Neuronal stem cell (in vitro differentiated cells): Measurements from ENCODE around the gene SLC2A9.

ENCODE experiments used
- DNase-seq: peaks from one replicate; pipeline ENCODE4 v3.0.0-alpha.2; 2013; ENCODE audit warnings: low spot score
- H2AFZ ChIP-seq: one replicate; pipeline ENCODE4 v1.6.1; 2013; ENCODE audit warnings: mild to moderate bottlenecking, low read length, inconsistent platforms
- H2AK5ac ChIP-seq: 2 replicates; pipeline ENCODE4 v1.6.1; 2013; ENCODE audit warnings: low read depth, mild to moderate bottlenecking, inconsistent platforms, low read length, moderate library complexity, mixed read lengths
- H2BK120ac ChIP-seq: 2 replicates; pipeline ENCODE4 v1.6.1; 2013; ENCODE audit warnings: low read depth, mild to moderate bottlenecking, inconsistent platforms, low read length, moderate library complexity, mixed read lengths
- H2BK12ac ChIP-seq: one replicate; pipeline ENCODE4 v1.6.1; 2013; ENCODE audit warnings: low read length, inconsistent platforms
- H2BK15ac ChIP-seq: 2 replicates; pipeline ENCODE4 v1.6.1; 2013; ENCODE audit warnings: mild to moderate bottlenecking, low read length, inconsistent platforms, mixed read lengths
- H2BK5ac ChIP-seq: one replicate; pipeline ENCODE4 v1.6.1; 2013; ENCODE audit warnings: inconsistent platforms, mild to moderate bottlenecking, low read length, moderate library complexity
- H3K14ac ChIP-seq: one replicate; pipeline ENCODE4 v1.6.1; 2013; ENCODE audit warnings: low read length, inconsistent platforms
- H3K18ac ChIP-seq: 2 replicates; pipeline ENCODE4 v1.6.1; 2013; ENCODE audit warnings: low read length, inconsistent platforms
- H3K23ac ChIP-seq: 2 replicates; pipeline ENCODE4 v1.6.1; 2013; ENCODE audit warnings: low read depth, mild to moderate bottlenecking, mixed read lengths, low read length, inconsistent platforms; ENCODE audit not compliant: poor library complexity
- H3K27ac ChIP-seq: replicated peaks from 3 replicates; pipeline ENCODE4 v1.5.1; 2013; ENCODE audit warnings: low read length, inconsistent platforms
- H3K27me3 ChIP-seq, 3 experiments: 2 replicates each; pipeline ENCODE4 v1.6.1; 2013; ENCODE audit warnings: low read length in 3 of 3, mild to moderate bottlenecking in 2 of 3, inconsistent platforms in 1 of 3, low read depth in 1 of 3, mixed read lengths in 1 of 3, moderate library complexity in 1 of 3; ENCODE audit not compliant: control insufficient read depth in 3 of 3, insufficient read depth in 3 of 3
- H3K36me3 ChIP-seq, 2 donors: replicated peaks in 1 of 2; 2 replicates each; pipeline ENCODE4 v1.6.1; 2013; ENCODE audit warnings: low read length in 2 of 2; ENCODE audit not compliant: control insufficient read depth in 2 of 2, insufficient read depth in 2 of 2
- H3K4ac ChIP-seq: 2 replicates; pipeline ENCODE4 v1.6.1; 2013; ENCODE audit warnings: inconsistent platforms, mild to moderate bottlenecking, low read length, moderate library complexity
- H3K4me1 ChIP-seq, 2 donors: 1 replicate in 1 of 2; 2 replicates in 1 of 2; pipeline ENCODE4 v1.6.1; 2013; ENCODE audit warnings: low read length in 2 of 2, low read depth in 1 of 2; ENCODE audit not compliant: control insufficient read depth in 2 of 2, insufficient read depth in 1 of 2
- H3K4me2 ChIP-seq: one replicate; pipeline ENCODE4 v1.6.1; 2013; ENCODE audit warnings: mild to moderate bottlenecking, low read length, inconsistent platforms; ENCODE audit not compliant: insufficient read depth, poor library complexity, severe bottlenecking
- H3K4me3 ChIP-seq, 2 donors: 2 replicates each; pipeline ENCODE4 v1.5.1; 2013; ENCODE audit warnings: low read length in 2 of 2, mild to moderate bottlenecking in 2 of 2, inconsistent platforms in 1 of 2, moderate library complexity in 1 of 2
- H3K79me1 ChIP-seq: one replicate; pipeline ENCODE4 v1.6.1; 2013; ENCODE audit warnings: low read depth, mild to moderate bottlenecking, inconsistent platforms, low read length, moderate library complexity
- H3K9ac ChIP-seq: one replicate; pipeline ENCODE4 v1.6.1; 2013; ENCODE audit warnings: mild to moderate bottlenecking, low read depth, low read length, inconsistent platforms; ENCODE audit not compliant: poor library complexity
- H3K9me3 ChIP-seq, 2 donors: replicated peaks in 1 of 2; 2 replicates each; pipeline versions ENCODE3 to v1.6.1; 2013; ENCODE audit warnings: low read length in 2 of 2, mild to moderate bottlenecking in 2 of 2, inconsistent platforms in 1 of 2, low read depth in 1 of 2, mixed read lengths in 1 of 2, moderate library complexity in 1 of 2; ENCODE audit not compliant: control insufficient read depth in 2 of 2, insufficient read depth in 1 of 2
- H4K8ac ChIP-seq: one replicate; pipeline ENCODE4 v1.6.1; 2013; ENCODE audit warnings: low read depth, mild to moderate bottlenecking, inconsistent platforms, low read length, moderate library complexity
- H4K91ac ChIP-seq: one replicate; pipeline ENCODE4 v1.6.1; 2013; ENCODE audit warnings: low read length, low read depth, mild to moderate bottlenecking, inconsistent platforms; ENCODE audit not compliant: poor library complexity
- WGBS, 2 donors: extraction: QIAGEN DNeasy Blood & Tissue Kit; methylation state at CpG; one replicate each; pipeline ENCODE4 v1.1.7; 2013; ENCODE audit warnings: missing lambda C conversion rate in 2 of 2, mixed read lengths in 1 of 2; ENCODE audit not compliant: insufficient read length in 2 of 2, insufficient replicate concordance in 1 of 2; ENCODE audit errors: extremely low coverage in 2 of 2; 5-methylcytosine and 5-hydroxymethylcytosine counted together

SLC2A9 gene

DNA sequence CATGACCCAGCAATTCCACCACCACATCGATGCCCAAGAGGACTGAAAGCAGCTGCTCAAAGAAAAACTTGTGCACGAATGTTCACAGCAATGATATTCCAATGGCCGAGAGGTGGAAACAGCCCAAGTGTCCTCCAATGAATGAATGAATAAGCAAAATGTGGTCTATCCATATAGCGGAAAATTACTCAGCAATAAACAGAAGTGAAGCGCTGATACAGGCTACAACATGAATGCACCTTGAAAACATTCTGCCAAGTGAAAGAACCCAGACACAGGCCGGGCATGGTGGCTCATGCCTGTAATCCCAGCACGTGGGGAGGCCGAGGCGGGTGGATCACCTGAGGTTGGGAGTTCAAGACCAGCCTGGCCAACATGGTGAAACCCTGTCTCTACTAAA lies 5.2 kb upstream of the SLC2A9 start:
- no peak overlapping the region for H2BK120ac ChIP-seq
- H2BK12ac ChIP-seq: no peak overlapping the region
- no peak overlapping the region for H3K14ac ChIP-seq
- no peaks in the 10 kb centered on the region for H3K79me1 ChIP-seq
- no peak overlapping the region for H4K91ac ChIP-seq
- no peak overlapping the region for H3K4me2 ChIP-seq
- no peak overlapping the region for H3K18ac ChIP-seq
- H4K8ac ChIP-seq: no peak overlapping the region
- H3K9ac ChIP-seq: no peak overlapping the region
- H3K27me3 ChIP-seq: peaks cover 0 to 14% (median 0%) of the 10 kb centered on the region in 3 experiments
- H3K27ac ChIP-seq: no peak overlapping the region
- no peak overlapping the region for H2BK15ac ChIP-seq
- no peak overlapping the region for H2AFZ ChIP-seq
- no peaks in the 10 kb centered on the region for H3K9me3 ChIP-seq
- no peak overlapping the region for H3K4ac ChIP-seq
- H3K4me1 ChIP-seq: peaks cover 5 to 8% of the 10 kb centered on the region in 2 donors
- no peak overlapping the region for H2AK5ac ChIP-seq
- no peak overlapping the region for H2BK5ac ChIP-seq
- no peak overlapping the region for H3K23ac ChIP-seq
- DNase-seq: no peak
- H3K36me3 ChIP-seq: no peaks in the 10 kb centered on the region
- no peak overlapping the region for H3K4me3 ChIP-seq
- no CpG with 5 or more reads among the region's 9 CpGs for WGBS, 2 donors

GRCh38 chr4:10025230-10025806 lies 4.0 kb upstream of the SLC2A9 start:
- H3K23ac ChIP-seq: no peak overlapping the region
- H3K4me3 ChIP-seq: no peak overlapping the region
- H2AK5ac ChIP-seq: no peak overlapping the region
- H3K27me3 ChIP-seq: peaks cover 0 to 17% (median 0%) of the 10 kb centered on the region in 3 experiments
- no peak overlapping the region for H2AFZ ChIP-seq
- H3K4me1 ChIP-seq: peaks cover 0 to 5% of the 10 kb centered on the region in 2 donors
- no peak overlapping the region for H3K27ac ChIP-seq
- no peak overlapping the region for H2BK5ac ChIP-seq
- H3K36me3 ChIP-seq: no peaks in the 10 kb centered on the region
- H3K9me3 ChIP-seq: no peaks in the 10 kb centered on the region
- no peak overlapping the region for H3K14ac ChIP-seq
- H4K91ac ChIP-seq: no peak overlapping the region
- no peak overlapping the region for H3K4ac ChIP-seq
- H2BK12ac ChIP-seq: no peak overlapping the region
- DNase-seq: no peak
- H3K4me2 ChIP-seq: no peak overlapping the region
- no peak overlapping the region for H2BK15ac ChIP-seq
- no peak overlapping the region for H3K18ac ChIP-seq
- WGBS, 2 donors: no CpG with 5 or more reads among the region's 3 CpGs
- no peak overlapping the region for H3K9ac ChIP-seq
- no peaks in the 10 kb centered on the region for H3K79me1 ChIP-seq
- H4K8ac ChIP-seq: no peak overlapping the region
- H2BK120ac ChIP-seq: no peak overlapping the region

DNA sequence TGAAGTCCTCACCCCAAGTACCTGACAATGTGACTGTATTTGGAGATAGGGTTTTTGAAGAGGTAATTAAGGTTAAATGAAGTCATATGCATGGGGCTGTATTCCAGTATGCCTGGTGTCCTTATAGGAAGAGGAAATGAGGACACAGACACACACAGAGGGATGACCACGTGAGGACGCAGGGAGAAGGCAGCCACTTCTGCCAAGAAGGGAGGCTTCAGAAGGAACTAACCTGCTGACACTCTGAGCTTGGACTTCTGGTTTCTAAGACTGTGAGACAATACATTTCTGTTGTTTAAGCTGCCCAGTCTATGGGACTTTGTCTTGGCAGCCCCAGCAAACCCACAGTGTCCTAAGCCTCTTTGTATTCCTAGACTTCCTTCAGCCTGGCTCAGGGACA lies 3.0 kb upstream of the SLC2A9 start:
- H2BK5ac ChIP-seq: no peak overlapping the region
- no peak overlapping the region for H3K18ac ChIP-seq
- no peaks in the 10 kb centered on the region for H3K9me3 ChIP-seq
- H3K4me2 ChIP-seq: no peak overlapping the region
- no peak overlapping the region for H2BK15ac ChIP-seq
- H3K4me1 ChIP-seq: peaks cover 0 to 8% of the 10 kb centered on the region in 2 donors
- no peaks in the 10 kb centered on the region for H3K79me1 ChIP-seq
- H3K4ac ChIP-seq: no peak overlapping the region
- no peak overlapping the region for H3K23ac ChIP-seq
- no peak overlapping the region for H2BK120ac ChIP-seq
- DNase-seq: no peak
- no peaks in the 10 kb centered on the region for H3K36me3 ChIP-seq
- no peak overlapping the region for H4K91ac ChIP-seq
- no peak overlapping the region for H3K4me3 ChIP-seq
- no peak overlapping the region for H3K14ac ChIP-seq
- H4K8ac ChIP-seq: no peak overlapping the region
- no peak overlapping the region for H3K27ac ChIP-seq
- WGBS, 2 donors: no CpG with 5 or more reads among the region's 2 CpGs
- no peak overlapping the region for H2AFZ ChIP-seq
- no peak overlapping the region for H3K9ac ChIP-seq
- no peak overlapping the region for H2AK5ac ChIP-seq
- peaks cover 0 to 26% (median 3%) of the 10 kb centered on the region in 3 experiments for H3K27me3 ChIP-seq
- no peak overlapping the region for H2BK12ac ChIP-seq

- Histone ChIP-seq H2AFZ (no peak overlapping the region), H3K9ac (peak overlapping the region; percentile 56), H2BK15ac (peak overlapping the region; percentile 33), H3K23ac (no peak overlapping the region), H3K18ac (no peak overlapping the region), H3K4me2 (no peak overlapping the region), H3K27me3 (peaks cover 0 to 31% (median 3%) of the 10 kb centered on the region in 3 experiments), H4K91ac (no peak overlapping the region), H4K8ac (no peak overlapping the region), H2BK5ac (no peak overlapping the region), H3K27ac (no peak overlapping the region), H3K36me3 (no peaks in the 10 kb centered on the region), H3K9me3 (no peaks in the 10 kb centered on the region), H2BK12ac (no peak overlapping the region), H3K14ac (no peak overlapping the region), H3K79me1 (no peaks in the 10 kb centered on the region), H3K4me1 (peaks cover 0 to 13% of the 10 kb centered on the region in 2 donors), H3K4ac (no peak overlapping the region), H3K4me3 (no peak overlapping the region), H2BK120ac (no peak overlapping the region), H2AK5ac (no peak overlapping the region)
- DNase-seq: no peak
- WGBS, 2 donors: no CpG with 5 or more reads among the region's 7 CpGs
Observed at GRCh38 chr4:10023806-10024205, 2.5 kb upstream of the SLC2A9 start.
